T-helper 1 cell treated with Interleukin-12 subunit alpha and Interleukin-12 subunit beta and Interleukin-4 antibody, amounts not matched to agents 30 μg/mL and 1 μg/mL, for 36 hours (primary cell): Measurements from ENCODE around the gene CDH15.

Source experiments
- H3K27ac Mint-ChIP-seq: one replicate; pipeline ENCODE4 v1.8.0; 2021; ENCODE audit warnings: mild to moderate bottlenecking, mixed read lengths
- H3K27me3 Mint-ChIP-seq: one replicate; pipeline ENCODE4 v1.8.0; 2021; ENCODE audit warnings: low read depth, mixed read lengths
- H3K36me3 Mint-ChIP-seq: one replicate; pipeline ENCODE4 v1.8.0; 2021; ENCODE audit warnings: low read depth, mixed read lengths
- H3K4me1 Mint-ChIP-seq: one replicate; pipeline ENCODE4 v1.8.0; 2021; ENCODE audit warnings: low read depth, mixed read lengths
- H3K4me3 Mint-ChIP-seq: one replicate; pipeline ENCODE4 v1.8.0; 2021; ENCODE audit warnings: mild to moderate bottlenecking, moderate library complexity, mixed read lengths
- H3K9me3 Mint-ChIP-seq: one replicate; pipeline ENCODE4 v1.8.0; 2021; ENCODE audit warnings: mixed read lengths

The CDH15 gene

DNA sequence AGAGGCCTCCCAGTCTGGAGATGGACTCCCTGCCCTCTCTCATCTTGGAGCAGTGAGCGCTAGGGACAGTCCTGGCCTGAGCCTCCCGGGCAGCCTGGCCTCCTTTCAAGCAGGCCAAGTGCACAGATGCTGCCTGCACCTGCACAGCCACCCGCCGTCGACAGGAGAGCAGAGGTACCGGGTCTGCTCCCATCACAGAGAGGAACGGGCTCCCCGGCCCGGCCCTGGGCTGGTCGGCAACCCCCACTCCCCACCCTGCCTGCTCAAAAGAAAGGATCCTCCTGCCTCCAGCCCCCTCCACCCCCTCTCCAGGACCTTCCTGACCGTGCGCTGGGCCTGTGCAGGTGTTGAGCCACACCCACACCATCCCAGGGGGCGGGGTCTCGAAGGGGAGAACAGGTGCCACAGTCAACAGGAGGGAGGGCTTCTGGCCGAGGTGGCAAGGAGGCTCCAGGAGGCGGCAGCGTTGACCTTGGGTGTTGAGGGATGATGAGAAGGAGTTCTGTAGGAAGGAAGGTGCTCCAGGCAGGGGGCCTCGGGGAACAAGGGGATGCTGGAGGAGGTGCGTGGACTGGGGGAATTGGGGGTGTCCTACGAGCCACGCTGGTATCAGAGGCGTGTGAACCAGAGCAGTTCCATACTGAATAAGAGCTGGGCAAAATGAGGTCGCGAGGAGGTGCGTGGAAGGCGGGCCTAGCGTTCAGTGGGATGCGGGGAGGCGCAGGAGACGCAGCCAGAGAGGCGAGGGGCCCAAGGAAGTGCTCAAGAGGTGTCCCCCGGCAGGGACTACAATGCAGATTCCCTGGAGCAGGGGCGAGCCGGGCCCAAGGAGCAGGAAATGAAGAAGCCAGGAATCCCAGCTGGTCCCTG lies 967 bp upstream of the CDH15 start:
- Mint-ChIP-seq H3K27ac (no peak overlapping the region), H3K9me3 (no peaks in the 10 kb centered on the region), H3K36me3 (no peaks in the 10 kb centered on the region), H3K27me3 (peaks cover 6% of the 10 kb centered on the region), H3K4me1 (peaks cover 6% of the 10 kb centered on the region), H3K4me3 (peak overlapping the region; percentile 76)

GRCh38 chr16:89172171-89172527 lies 601 bp downstream of the CDH15 start:
- Mint-ChIP-seq H3K36me3 (no peaks in the 10 kb centered on the region), H3K9me3 (no peaks in the 10 kb centered on the region), H3K4me3 (no peak overlapping the region), H3K27me3 (peaks cover 6% of the 10 kb centered on the region), H3K4me1 (peaks cover 6% of the 10 kb centered on the region), H3K27ac (no peak overlapping the region)

DNA sequence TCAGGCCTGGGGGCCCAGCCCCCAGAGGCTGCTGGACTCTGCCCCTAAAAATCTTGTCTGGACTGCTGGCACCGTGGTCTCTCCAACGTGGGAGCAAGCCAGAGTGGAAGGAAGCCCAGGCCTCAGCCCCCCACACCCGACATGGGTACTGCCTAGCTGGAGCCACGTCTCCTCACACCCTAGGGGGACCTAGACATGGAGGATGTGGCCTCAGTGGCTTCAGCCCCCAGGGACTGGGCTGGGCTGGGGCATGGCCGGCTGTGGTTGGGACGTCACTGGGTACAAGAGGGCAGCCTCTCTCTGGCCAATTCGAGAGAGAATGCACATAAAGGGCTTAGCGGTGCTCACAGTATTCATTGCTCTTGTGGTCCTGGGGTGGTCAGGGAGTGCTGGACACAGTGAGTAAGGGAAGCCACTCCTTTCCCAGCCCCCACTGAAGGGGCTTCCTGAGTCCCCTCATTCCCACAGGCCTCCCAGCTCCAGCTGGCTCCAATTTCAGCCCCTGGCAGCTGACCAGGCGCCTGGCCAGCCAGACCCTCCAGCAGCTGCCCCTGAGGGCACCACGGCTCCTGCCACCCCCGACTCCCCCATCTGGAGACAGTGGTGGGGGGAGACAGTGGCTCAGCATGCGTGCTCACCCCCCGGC lies 1.1 kb downstream of the CDH15 start:
- H3K36me3 Mint-ChIP-seq: no peaks in the 10 kb centered on the region
- H3K9me3 Mint-ChIP-seq: no peaks in the 10 kb centered on the region
- H3K27ac Mint-ChIP-seq: no peak overlapping the region
- H3K27me3 Mint-ChIP-seq: peaks cover 6% of the 10 kb centered on the region
- no peak overlapping the region for H3K4me3 Mint-ChIP-seq
- H3K4me1 Mint-ChIP-seq: peaks cover 6% of the 10 kb centered on the region

DNA sequence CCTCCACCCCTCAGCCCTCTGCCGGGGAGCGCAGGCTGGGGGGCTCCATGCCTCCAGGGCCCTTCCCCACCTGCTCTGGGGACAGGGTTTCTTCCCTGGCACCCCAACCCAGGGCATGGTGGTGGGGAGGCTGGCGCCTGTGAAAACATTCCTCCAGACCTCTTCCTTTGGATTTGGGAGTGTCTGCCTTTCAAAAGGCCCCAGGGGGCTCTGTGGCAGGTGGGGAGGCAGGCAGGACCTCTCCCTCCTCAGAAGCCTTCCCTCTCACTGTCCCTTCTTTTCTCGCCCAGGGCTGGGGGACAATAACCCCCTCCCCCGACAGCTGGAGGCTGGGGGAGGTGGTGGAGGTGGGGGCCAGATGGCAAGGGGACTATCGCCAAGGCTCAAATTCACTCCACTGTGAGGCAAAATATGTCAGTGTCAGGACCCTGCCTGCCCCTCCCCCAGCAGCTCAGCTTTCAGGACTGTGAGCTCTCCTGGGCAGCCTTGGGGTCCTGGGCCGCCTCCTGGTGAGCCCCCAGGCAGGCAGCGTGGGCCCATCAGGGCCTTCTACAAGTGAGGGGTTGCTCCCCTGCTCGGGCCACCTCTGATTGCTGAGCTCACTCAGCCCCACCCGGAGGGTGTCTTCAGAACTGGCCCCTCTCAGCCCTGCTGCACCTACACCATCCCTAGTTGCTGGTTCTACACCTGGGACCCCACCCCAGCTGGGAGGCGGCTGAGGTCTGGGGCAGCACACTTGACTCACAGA lies 1.8 kb downstream of the CDH15 start:
- Mint-ChIP-seq H3K27me3 (peaks cover 6% of the 10 kb centered on the region), H3K4me1 (peaks cover 6% of the 10 kb centered on the region), H3K36me3 (no peaks in the 10 kb centered on the region), H3K9me3 (no peaks in the 10 kb centered on the region), H3K4me3 (no peak overlapping the region), H3K27ac (no peak overlapping the region)

- Mint-ChIP-seq H3K27me3 (peaks cover 2% of the 10 kb centered on the region), H3K36me3 (no peaks in the 10 kb centered on the region), H3K4me3 (no peak overlapping the region), H3K4me1 (peaks cover 6% of the 10 kb centered on the region), H3K9me3 (no peaks in the 10 kb centered on the region), H3K27ac (no peak overlapping the region)
These were observed 2.7 kb downstream of the CDH15 start for GRCh38 chr16:89174055-89174827.

- Mint-ChIP-seq H3K27me3 (no peaks in the 10 kb centered on the region), H3K9me3 (no peaks in the 10 kb centered on the region), H3K4me3 (no peak overlapping the region), H3K36me3 (no peaks in the 10 kb centered on the region), H3K27ac (no peak overlapping the region), H3K4me1 (peaks cover 6% of the 10 kb centered on the region)
These were observed 3.3 kb downstream of the CDH15 start for GRCh38 chr16:89174877-89175276.

DNA sequence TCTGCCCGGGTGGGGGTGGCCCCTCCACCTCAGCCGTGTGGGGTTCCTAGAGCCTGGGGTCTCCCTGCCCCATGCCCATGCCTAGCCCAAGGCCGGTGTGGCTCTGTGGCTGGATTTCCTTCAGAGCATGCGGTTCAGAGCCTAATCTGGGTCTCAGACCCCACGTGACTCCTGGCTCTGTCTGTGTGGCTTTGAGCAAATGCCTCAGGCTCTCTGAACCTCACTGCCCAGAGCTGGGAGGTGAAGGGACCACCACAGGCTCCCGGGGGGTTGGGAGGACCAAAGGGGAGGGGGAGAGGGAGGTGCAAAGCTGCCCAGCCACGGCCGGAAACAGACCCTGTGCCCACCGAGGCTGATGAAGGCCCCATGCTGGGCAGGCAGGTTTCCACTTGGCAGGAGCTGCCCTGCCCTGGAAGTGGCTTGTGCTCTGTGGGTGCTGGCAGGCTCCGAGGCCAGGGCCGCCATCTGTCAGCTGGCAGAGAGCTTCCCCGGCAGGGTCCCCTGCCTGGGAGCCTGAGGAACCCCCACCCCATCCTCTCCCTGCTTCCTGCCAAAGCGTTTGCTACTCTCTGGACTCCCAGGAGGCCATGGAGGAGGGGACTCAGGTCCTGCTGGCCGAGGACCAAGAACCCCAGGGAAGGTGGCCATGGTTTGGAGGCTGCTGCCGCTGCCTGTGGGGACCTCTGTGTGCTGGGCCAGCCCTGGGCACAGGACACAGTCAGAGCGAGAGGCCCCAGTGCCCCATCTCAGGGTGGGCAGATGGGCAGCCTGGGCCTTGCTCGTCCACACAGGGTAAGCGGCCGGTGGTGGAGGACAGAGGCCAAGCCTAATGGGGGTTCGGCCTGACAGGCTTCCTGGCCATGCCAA lies 4.0 kb downstream of the CDH15 start:
- Mint-ChIP-seq H3K36me3 (no peaks in the 10 kb centered on the region), H3K4me1 (peaks cover 4% of the 10 kb centered on the region), H3K27me3 (no peaks in the 10 kb centered on the region), H3K9me3 (no peaks in the 10 kb centered on the region), H3K27ac (no peak overlapping the region), H3K4me3 (no peak overlapping the region)

- no peaks in the 10 kb centered on the region for H3K9me3 Mint-ChIP-seq
- H3K27me3 Mint-ChIP-seq: no peaks in the 10 kb centered on the region
- no peak overlapping the region for H3K4me3 Mint-ChIP-seq
- no peak overlapping the region for H3K27ac Mint-ChIP-seq
- H3K36me3 Mint-ChIP-seq: no peaks in the 10 kb centered on the region
- no peaks in the 10 kb centered on the region for H3K4me1 Mint-ChIP-seq
These were observed 4.7 kb downstream of the CDH15 start for GRCh38 chr16:89176147-89176690.

DNA sequence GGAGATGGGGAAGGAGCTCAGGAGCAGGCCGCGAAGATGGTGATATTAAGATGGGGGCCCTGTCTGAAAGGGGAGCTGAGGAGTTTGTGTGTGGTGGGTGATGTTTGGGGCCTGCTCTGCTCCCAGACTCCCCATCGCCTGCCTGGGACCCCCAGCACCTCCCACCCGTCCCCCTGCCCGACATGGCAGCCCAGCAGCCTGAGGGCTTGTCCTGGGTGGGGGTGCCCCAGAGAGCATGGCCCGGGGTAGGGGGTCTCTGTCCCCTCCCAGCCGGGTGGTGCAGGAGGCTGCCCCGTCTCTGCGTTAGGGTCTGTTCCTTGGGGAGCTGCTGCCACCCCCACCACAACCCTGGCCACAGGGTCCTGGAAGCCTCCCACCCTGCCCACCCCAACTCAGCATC lies 5.2 kb downstream of the CDH15 start:
- no peaks in the 10 kb centered on the region for H3K27me3 Mint-ChIP-seq
- H3K36me3 Mint-ChIP-seq: no peaks in the 10 kb centered on the region
- no peaks in the 10 kb centered on the region for H3K4me1 Mint-ChIP-seq
- H3K4me3 Mint-ChIP-seq: no peak overlapping the region
- no peaks in the 10 kb centered on the region for H3K9me3 Mint-ChIP-seq
- H3K27ac Mint-ChIP-seq: no peak overlapping the region

GRCh38 chr16:89177501-89177900 lies 6.0 kb downstream of the CDH15 start:
- Mint-ChIP-seq H3K27me3 (no peaks in the 10 kb centered on the region), H3K27ac (no peak overlapping the region), H3K9me3 (no peaks in the 10 kb centered on the region), H3K4me3 (no peak overlapping the region), H3K36me3 (no peaks in the 10 kb centered on the region), H3K4me1 (no peaks in the 10 kb centered on the region)

DNA sequence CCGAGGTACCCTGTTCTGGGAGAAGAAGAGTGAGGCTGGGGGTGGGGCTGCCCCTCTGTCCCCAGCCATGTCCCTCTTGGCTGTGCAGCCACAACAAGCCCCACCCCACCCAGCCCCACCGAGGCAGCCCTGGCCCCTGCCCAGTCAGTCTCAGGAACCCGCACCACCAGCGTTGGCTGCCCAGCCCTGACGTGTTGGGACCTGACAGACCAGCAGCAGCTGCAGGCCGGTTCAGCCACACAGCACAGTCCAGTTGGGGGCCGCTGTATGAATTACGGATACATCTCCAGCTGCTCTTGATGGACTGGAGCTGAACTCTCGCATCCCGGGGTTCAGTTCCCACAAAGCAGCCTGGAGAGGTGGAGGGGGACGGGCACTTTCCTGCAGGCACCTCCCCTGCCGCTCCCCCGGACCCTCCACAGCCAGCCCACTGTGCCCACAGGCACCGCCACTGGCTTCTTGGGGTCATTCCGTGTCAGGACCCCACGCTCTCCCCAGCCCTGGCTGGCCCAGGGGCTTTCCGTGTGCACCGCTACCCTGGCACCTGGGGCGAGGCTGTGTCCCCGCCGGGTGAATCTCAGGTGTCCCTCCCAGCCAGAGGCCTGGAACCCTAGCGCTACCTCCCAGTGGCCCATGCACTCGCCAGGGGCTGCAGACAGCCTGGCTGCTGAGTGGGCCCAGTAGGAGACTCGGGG lies 7.1 kb downstream of the CDH15 start:
- Mint-ChIP-seq H3K4me3 (no peak overlapping the region), H3K27ac (no peak overlapping the region), H3K36me3 (no peaks in the 10 kb centered on the region), H3K4me1 (no peaks in the 10 kb centered on the region), H3K27me3 (no peaks in the 10 kb centered on the region), H3K9me3 (no peaks in the 10 kb centered on the region)

DNA sequence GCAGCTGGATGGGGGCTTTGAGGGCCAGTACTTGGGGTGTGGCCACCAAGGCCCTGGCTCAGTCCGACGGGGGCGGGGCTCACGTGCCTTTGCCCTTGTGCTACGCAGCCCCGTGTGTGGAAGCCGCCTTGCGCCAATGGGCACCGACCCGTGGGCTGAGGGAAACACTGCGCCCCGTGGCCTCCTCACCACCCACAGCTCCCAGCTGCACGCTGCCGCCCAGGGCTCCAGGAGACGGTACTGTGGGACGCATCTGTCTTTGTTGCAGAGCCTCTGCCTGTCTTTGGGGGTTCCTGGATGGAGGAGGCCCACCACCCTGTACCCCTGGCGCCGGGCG lies 7.6 kb downstream of the CDH15 start:
- Mint-ChIP-seq H3K36me3 (no peaks in the 10 kb centered on the region), H3K4me3 (no peak overlapping the region), H3K27me3 (no peaks in the 10 kb centered on the region), H3K27ac (no peak overlapping the region), H3K9me3 (no peaks in the 10 kb centered on the region), H3K4me1 (no peaks in the 10 kb centered on the region)

DNA sequence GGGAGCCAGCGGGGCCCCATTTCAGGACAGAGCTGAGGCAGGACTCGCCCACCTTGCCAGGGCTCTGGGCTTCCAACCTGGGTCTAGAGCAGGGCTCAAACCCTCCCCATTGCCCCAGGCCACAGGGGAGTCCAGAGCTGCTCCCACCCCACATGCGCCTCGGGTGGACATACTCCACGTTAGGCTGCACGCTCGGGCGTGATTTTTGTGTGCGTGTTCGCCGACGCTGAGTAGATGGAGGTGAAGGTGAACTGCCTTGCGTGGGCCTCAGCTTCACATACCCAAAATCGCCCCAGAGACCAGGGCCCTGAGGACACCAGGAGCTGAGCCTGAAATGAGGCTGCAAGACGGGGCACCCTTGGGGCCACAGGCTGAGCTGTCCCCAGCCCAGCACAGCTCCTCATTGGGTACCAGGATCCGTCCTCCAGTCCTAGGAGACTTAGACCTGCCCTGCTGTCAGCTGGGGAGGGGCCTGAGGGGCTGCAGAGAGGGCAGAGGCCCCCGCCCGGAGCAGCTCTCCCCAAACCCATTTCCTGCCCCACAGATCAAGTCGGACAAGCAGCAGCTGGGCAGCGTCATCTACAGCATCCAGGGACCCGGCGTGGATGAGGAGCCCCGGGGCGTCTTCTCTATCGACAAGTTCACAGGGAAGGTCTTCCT lies 8.2 kb downstream of the CDH15 start:
- Mint-ChIP-seq H3K4me3 (no peak overlapping the region), H3K27ac (no peak overlapping the region), H3K4me1 (no peaks in the 10 kb centered on the region), H3K27me3 (no peaks in the 10 kb centered on the region), H3K9me3 (no peaks in the 10 kb centered on the region), H3K36me3 (no peaks in the 10 kb centered on the region)
